ENCODE results near the gene FNBP1. TPM values are rescaled to one million over a fixed set of nuclear protein-coding genes. Genes with fewer than 3 reads are reported as not detected.
A peak's percentile ranks its signal among the peaks of the same experiment; 100 is the strongest.

FNBP1 gene
- total RNA-seq, 1 donor from 2014 or later = 20.5 TPM

- H3K4me3 ChIP-seq = no peak overlapping the region
- H3K4me1 ChIP-seq = peaks cover 14% of the 10 kb centered on the region
These were observed 70.2 kb downstream of the FNBP1 start for GRCh38 chr9:129972816-129973215.

DNA sequence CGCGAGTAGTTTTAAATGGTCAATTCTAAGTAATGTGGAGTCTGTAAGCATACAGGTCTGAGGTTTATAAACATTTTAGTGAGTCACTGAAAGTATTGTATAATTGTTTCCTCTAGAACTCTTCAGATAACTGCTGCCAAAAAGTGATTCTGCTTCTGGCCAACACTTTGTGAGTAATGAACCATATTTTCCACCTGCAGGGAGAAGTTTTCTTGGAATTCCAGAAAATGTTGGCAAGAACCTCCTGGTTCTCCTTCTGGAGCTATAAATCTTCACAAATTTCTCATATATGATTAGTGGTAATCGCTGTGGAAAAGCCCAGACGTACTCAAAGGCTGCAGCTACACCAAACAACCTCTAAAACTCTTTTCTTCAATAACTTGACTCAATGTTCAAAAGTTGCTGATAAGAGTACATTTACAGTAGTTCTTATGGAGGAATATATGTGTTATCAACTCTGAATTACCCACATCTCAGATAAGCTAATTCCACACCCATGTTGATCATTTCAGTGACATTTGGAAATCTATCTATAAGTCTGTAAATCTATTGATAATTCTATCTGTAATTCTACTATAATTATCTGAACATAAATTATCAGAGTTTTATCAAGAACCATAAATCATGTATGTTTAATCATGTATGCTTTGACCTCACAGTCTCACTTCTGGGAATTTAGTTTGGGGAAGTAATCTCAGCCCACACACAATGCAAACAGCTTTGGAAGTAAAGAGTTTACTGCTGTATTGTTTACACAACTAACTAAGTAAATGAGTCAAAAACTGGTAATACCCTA lies 74.1 kb downstream of the FNBP1 start:
- TF ChIP-seq, protein P1, sequence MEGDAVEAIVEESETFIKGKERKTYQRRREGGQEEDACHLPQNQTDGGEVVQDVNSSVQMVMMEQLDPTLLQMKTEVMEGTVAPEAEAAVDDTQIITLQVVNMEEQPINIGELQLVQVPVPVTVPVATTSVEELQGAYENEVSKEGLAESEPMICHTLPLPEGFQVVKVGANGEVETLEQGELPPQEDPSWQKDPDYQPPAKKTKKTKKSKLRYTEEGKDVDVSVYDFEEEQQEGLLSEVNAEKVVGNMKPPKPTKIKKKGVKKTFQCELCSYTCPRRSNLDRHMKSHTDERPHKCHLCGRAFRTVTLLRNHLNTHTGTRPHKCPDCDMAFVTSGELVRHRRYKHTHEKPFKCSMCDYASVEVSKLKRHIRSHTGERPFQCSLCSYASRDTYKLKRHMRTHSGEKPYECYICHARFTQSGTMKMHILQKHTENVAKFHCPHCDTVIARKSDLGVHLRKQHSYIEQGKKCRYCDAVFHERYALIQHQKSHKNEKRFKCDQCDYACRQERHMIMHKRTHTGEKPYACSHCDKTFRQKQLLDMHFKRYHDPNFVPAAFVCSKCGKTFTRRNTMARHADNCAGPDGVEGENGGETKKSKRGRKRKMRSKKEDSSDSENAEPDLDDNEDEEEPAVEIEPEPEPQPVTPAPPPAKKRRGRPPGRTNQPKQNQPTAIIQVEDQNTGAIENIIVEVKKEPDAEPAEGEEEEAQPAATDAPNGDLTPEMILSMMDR (IDR thresholded peaks at IDR 0.05; ENCODE audit: borderline replicate concordance) = no peak
- intact Hi-C loops (cut with micrococcal nuclease) = no loop called here
- Histone ChIP-seq H3K4me3 (no peak overlapping the region), H3K36me3 (peaks cover 18% of the 10 kb centered on the region), H3K27ac (replicated peaks) (peak overlapping the region; percentile 47), H3K27me3 (ENCODE audit: low read depth) (no peaks in the 10 kb centered on the region), H3K4me1 (peaks cover 28% of the 10 kb centered on the region), H3K9me3 (replicated peaks) (no peaks in the 10 kb centered on the region)
- DNase-seq = no peak

More at GRCh38 chr9:129972816-129973215, 70.2 kb downstream of the FNBP1 start:
- TF ChIP-seq, protein P1 (IDR thresholded peaks at IDR 0.05; ENCODE audit: borderline replicate concordance) = no peak
- Histone ChIP-seq H3K27me3 (ENCODE audit: low read depth) (no peaks in the 10 kb centered on the region), H3K27ac (replicated peaks) (no peak overlapping the region), H3K9me3 (replicated peaks) (no peaks in the 10 kb centered on the region), H3K36me3 (peaks cover 53% of the 10 kb centered on the region)
- intact Hi-C loops (cut with micrococcal nuclease) = no loop called here
- DNase-seq = no peak

DNA sequence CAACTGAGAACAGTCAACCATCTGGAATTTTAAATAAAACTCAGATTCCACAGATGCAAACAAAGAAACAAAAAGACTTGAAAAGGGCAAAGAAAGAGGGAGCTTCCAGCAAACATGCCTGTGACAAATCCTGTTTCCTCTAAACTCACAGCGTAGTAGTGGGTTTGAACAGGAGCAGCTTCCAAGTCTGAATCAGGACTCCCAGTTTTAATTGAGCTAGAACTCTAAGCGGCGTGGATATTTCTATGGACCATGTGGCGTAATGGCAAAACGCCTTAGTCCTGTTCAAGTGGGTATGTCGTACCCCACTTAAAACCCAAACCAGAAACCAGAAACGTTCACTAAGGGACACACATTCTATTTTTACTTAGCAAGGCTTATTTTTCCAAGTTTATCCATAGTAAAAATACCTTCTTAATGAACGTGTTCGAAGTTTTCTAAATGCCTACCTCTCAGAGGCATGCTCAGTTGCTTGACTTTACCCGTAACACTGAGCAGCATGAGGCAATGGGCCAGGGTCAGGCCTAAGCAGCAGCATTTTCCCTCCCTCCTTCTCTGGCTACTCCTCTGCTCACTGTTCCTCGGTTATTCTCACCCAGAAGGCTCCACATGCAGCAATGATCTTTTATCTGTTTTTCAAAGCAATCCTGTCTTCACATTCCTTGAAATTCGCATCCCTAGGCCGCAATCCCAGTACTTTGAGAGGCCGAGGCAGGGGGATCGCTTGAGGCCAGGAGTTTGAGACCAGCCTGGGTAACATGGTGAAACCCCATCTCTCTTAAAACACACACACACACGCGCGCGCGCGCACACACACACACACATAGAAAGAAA lies 77.9 kb downstream of the FNBP1 start:
- TF ChIP-seq, protein P1 (IDR thresholded peaks at IDR 0.05; ENCODE audit: borderline replicate concordance) = no peak
- peaks cover 50% of the 10 kb centered on the region for H3K4me1 ChIP-seq
- H3K27ac ChIP-seq (replicated peaks) = peak overlapping the region; percentile 95
- H3K27me3 ChIP-seq (ENCODE audit: low read depth) = no peaks in the 10 kb centered on the region
- DNase-seq = no peak
- intact Hi-C loops (cut with micrococcal nuclease) = no loop called here
- no peak overlapping the region for H3K4me3 ChIP-seq
- H3K36me3 ChIP-seq = no peaks in the 10 kb centered on the region
- no peaks in the 10 kb centered on the region for H3K9me3 ChIP-seq (replicated peaks)

DNA sequence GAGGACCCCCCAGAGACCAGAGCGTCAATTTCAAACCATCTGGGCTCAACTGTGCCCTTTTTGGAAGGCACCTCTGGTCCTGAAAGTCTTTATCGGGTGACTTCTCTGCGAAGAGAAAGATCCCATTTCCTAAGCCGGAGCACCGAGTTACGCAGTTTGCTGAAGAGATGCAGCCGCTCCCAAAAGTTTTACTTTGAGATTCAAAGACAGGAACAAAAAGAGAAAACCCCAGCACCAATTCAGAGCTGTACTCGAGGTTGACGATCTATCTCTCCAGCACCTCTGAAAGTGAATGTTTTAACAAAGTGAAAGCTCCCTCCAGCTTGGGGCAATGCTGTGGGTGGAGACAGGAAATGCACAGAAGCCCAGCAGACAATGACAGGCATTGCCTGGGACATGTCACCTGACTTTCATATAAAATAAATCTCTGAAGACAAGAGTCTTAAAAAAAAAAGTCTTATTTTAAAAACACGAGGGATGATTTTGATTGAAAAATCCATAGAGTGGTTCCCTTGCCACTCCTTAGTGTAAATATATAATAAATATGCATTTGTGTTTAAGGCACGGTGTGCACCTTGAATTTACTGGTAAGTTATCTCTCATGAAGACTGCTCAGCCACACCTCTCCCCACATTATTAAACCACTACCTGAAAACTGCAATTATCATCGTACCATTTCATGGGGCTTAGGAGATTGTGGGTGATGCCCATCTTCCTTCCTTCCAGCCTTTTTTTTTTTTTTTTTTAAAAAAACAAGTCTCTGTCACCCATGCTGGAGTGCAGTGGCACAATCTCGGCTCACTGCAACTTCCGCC lies 79.9 kb downstream of the FNBP1 start:
- H3K9me3 ChIP-seq (replicated peaks) = no peaks in the 10 kb centered on the region
- DNase-seq = peak; percentile 31
- TF ChIP-seq, protein P1 (IDR thresholded peaks at IDR 0.05; ENCODE audit: borderline replicate concordance) = no peak
- H3K4me3 ChIP-seq = peak overlapping the region; percentile 66
- peaks cover 36% of the 10 kb centered on the region for H3K4me1 ChIP-seq
- H3K36me3 ChIP-seq = peaks cover 4% of the 10 kb centered on the region
- peak overlapping the region; percentile 95 for H3K27ac ChIP-seq (replicated peaks)
- no peaks in the 10 kb centered on the region for H3K27me3 ChIP-seq (ENCODE audit: low read depth)
- intact Hi-C loops (cut with micrococcal nuclease) = no loop called here

GRCh38 chr9:129962451-129962864 lies 80.5 kb downstream of the FNBP1 start:
- Histone ChIP-seq H3K27me3 (ENCODE audit: low read depth) (no peaks in the 10 kb centered on the region), H3K36me3 (peaks cover 10% of the 10 kb centered on the region), H3K4me3 (peak overlapping the region; percentile 66), H3K27ac (replicated peaks) (peak overlapping the region; percentile 95), H3K4me1 (peaks cover 36% of the 10 kb centered on the region), H3K9me3 (replicated peaks) (no peaks in the 10 kb centered on the region)
- TF ChIP-seq, protein P1 (IDR thresholded peaks at IDR 0.05; ENCODE audit: borderline replicate concordance) = no peak
- intact Hi-C loops (cut with micrococcal nuclease) = no loop called here
- DNase-seq = no peak
